HEK293T (cell line): ENCODE results near the gene ATP2A2.
"Not testable (repeated sequence)": the region's sequence is repeated elsewhere in the genome, so short reads cannot be mapped to it uniquely, and the experiment has no call there.

Experiments used
- CTCF ChIA-PET: fragments of 350-600 bp; formaldehyde crosslinking; extraction: SDS; loops from one replicate; lab custom pipeline; 2021; ENCODE audit warnings: antibody characterized with exemption, inconsistent platforms; lab: Yijun Ruan, JAX
- POLR2A ChIA-PET: fragments of 350-600 bp; formaldehyde crosslinking; extraction: SDS; loops from one replicate; lab custom pipeline; 2020; ENCODE audit warnings: antibody characterized with exemption, inconsistent platforms; lab: Yijun Ruan, JAX
- DNase-seq: peaks from one replicate; pipeline ENCODE4 v3.0.0; 2012; ENCODE audit warnings: mixed read lengths; ENCODE audit errors: extremely low spot score
- ARNT ChIP-seq: fragments of 450-650 bp; IDR thresholded peaks from 2 replicates; pipeline ENCODE4 v1.6.1; 2017; ENCODE audit warnings: mild to moderate bottlenecking
- BHLHE40 ChIP-seq: fragments of 450-650 bp; IDR thresholded peaks from 2 replicates; pipeline ENCODE4 v1.6.1; 2016; ENCODE audit warnings: mild to moderate bottlenecking, moderate library complexity, borderline replicate concordance
- CTBP1 ChIP-seq: fragments of 450-650 bp; IDR thresholded peaks from 2 replicates; pipeline ENCODE4 v1.6.1; 2016; ENCODE audit warnings: borderline replicate concordance
- ELF4 ChIP-seq: fragments of 450-650 bp; IDR thresholded peaks from 2 replicates; pipeline ENCODE4 v1.6.1; 2017; ENCODE audit warnings: antibody characterized with exemption
- FOXA1 ChIP-seq: fragments of 450-650 bp; IDR thresholded peaks from 2 replicates; pipeline ENCODE4 v1.6.1; 2016; ENCODE audit warnings: mild to moderate bottlenecking
- FOXK2 ChIP-seq: fragments of 450-650 bp; IDR thresholded peaks from 2 replicates; pipeline ENCODE4 v1.6.1; 2016; ENCODE audit warnings: mild to moderate bottlenecking
- FOXM1 ChIP-seq: fragments of 450-650 bp; IDR thresholded peaks from 2 replicates; pipeline ENCODE4 v1.6.1; 2017; ENCODE audit warnings: mild to moderate bottlenecking, borderline replicate concordance
- HDGF ChIP-seq: fragments of 450-650 bp; IDR thresholded peaks from 2 replicates; pipeline ENCODE4 v1.6.1; 2017; ENCODE audit warnings: antibody characterized with exemption, borderline replicate concordance
- L3MBTL2 ChIP-seq: fragments of 450-650 bp; conservative IDR thresholded peaks from 2 replicates; pipeline ENCODE4 v1.6.1; 2016; ENCODE audit warnings: mild to moderate bottlenecking
- LEF1 ChIP-seq: fragments of 450-650 bp; IDR thresholded peaks from 2 replicates; pipeline ENCODE4 v1.6.1; 2017; ENCODE audit warnings: mild to moderate bottlenecking, borderline replicate concordance
- NFRKB ChIP-seq: fragments of 450-650 bp; IDR thresholded peaks from 2 replicates; pipeline ENCODE4 v1.6.1; 2016; ENCODE audit warnings: mild to moderate bottlenecking, moderate library complexity
- PKNOX1 ChIP-seq: fragments of 450-650 bp; IDR thresholded peaks from 2 replicates; pipeline ENCODE4 v1.6.1; 2016
- SP1 ChIP-seq: fragments of 450-650 bp; IDR thresholded peaks from 2 replicates; pipeline ENCODE4 v1.6.1; 2017
- SUZ12 ChIP-seq: fragments of 450-650 bp; IDR thresholded peaks from 2 replicates; pipeline ENCODE4 v1.6.1; 2016; ENCODE audit warnings: mild to moderate bottlenecking
- TARDBP ChIP-seq: fragments of 450-650 bp; IDR thresholded peaks from 2 replicates; pipeline ENCODE4 v1.6.1; 2016
- ZNF384 ChIP-seq: fragments of 450-650 bp; IDR thresholded peaks from 2 replicates; pipeline ENCODE4 v1.6.1; 2016

Gene ATP2A2

GRCh38 chr12:110358384-110359097, 77.5 kb downstream of the ATP2A2 start:
- CTCF ChIA-PET: interaction anchor here (0.6 kb wide), 2 partner anchors 85 to 193 kb away, joined by 3 to 6 read pairs; no protein-coding TSS in a partner anchor
- POLR2A ChIA-PET: not testable (repeated sequence)
- TF ChIP-seq ZNF384: peak; percentile 53; the same call in 1 of the 2 replicates
- DNase-seq: peak; percentile 38

GRCh38 chr12:110361216-110361615, 80.2 kb downstream of the ATP2A2 start:
- DNase-seq: no peak
- TF ChIP-seq TARDBP: no peak
- no peak for TF ChIP-seq HDGF
- TF ChIP-seq FOXM1: no peak
- no peak for TF ChIP-seq FOXK2
- TF ChIP-seq ELF4: no peak
- TF ChIP-seq SUZ12: no peak
- no peak for TF ChIP-seq BHLHE40
- ChIA-PET CTCF (no interaction called here), POLR2A (no interaction called here)

- ChIA-PET CTCF (no interaction called here), POLR2A (no interaction called here)
- TF ChIP-seq ARNT: no peak
- no peak for TF ChIP-seq BHLHE40
- TF ChIP-seq SUZ12: no peak
- no peak for TF ChIP-seq NFRKB
- no peak for TF ChIP-seq HDGF
- no peak for TF ChIP-seq FOXK2
- no peak for TF ChIP-seq PKNOX1
- no peak for TF ChIP-seq ELF4
- TF ChIP-seq ZNF384: no peak
- no peak for TF ChIP-seq CTBP1
- no peak for TF ChIP-seq FOXM1
- DNase-seq: no peak
These were observed 84.7 kb downstream of the ATP2A2 start for GRCh38 chr12:110365489-110366320.

GRCh38 chr12:110366321-110367142, 85.5 kb downstream of the ATP2A2 start:
- TF ChIP-seq CTBP1 (no peak), PKNOX1 (no peak), FOXK2 (no peak), ARNT (no peak), L3MBTL2 (no peak), LEF1 (no peak), ELF4 (no peak), SP1 (no peak), HDGF (no peak)
- ChIA-PET POLR2A (no interaction called here), CTCF (interaction anchor here (0.7 to 1.5 kb wide), 2 partner anchors 65 to 83 kb away, joined by 5 to 6 read pairs; partner anchors contain the start of gene ARPC3)
- DNase-seq: no peak

GRCh38 chr12:110367181-110367864, 86.3 kb downstream of the ATP2A2 start:
- CTCF ChIA-PET: interaction anchor here (0.7 to 1.5 kb wide), 2 partner anchors 64 to 83 kb away, joined by 5 to 6 read pairs; partner anchors contain the start of gene ARPC3
- POLR2A ChIA-PET: no interaction called here
- TF ChIP-seq ZNF384 (no peak), BHLHE40 (no peak), CTBP1 (no peak), TARDBP (no peak), FOXA1 (no peak), LEF1 (no peak), L3MBTL2 (no peak), PKNOX1 (no peak), SUZ12 (no peak), NFRKB (no peak), SP1 (no peak), FOXM1 (no peak), HDGF (no peak), ELF4 (no peak)
- no peak for DNase-seq
